Fibroblast of skin of right quadriceps (primary cell): ENCODE data around the gene FAM83F.

Source experiments
- DNase-seq: peaks from one replicate; pipeline ENCODE4 v3.0.0-alpha.2; 2013

FAM83F gene

DNA sequence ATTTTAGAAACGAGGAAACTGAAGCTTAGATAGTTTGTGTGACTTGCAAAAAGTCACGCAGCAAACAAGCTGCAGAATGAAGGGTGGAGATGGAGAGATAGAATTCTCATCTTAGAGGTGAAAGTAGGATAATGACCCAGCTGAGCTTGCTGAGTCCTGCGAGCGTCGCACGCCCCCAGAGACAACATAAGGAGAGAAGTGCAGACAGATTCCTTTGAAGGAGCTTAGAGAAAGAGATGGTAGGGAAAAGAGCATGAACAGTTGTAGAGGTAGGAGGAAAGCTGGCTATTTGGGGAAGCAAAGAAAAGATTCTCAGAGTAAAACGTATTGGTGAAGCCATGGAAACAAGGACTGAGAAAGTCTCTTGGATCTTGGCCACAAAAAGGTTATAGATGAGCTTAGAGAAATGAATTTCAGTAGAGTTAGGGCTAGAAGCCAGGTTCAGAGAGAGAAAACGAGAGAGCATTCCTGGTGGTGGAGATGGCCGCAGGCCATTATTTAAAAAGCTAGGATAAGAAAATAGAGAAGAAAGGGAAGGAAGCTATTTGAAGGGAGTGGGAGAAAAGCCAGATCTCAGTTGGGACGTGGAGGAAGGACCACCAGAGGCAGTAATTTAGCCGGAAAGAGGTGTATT lies 44.8 kb downstream of the FAM83F start:
- peak; percentile 11 for DNase-seq

DNA sequence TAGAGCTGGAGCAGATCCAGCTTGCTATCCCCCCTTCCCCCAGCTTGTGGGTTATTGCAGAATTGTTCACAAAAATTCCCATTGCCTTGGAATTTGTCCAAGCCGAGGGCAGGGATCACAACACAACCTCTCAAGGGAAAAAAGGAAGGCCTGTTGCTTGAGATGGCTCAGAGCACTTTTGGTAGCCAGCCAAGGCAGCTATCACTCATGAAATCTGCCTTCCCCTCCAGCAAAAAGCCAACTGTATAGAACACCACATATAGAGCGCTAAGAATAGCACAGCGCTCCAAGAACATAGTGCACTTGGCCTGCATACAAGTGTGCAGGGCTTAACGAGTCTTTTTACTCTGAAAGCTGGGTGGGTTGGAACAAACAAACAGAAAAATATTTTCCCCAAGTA lies 46.2 kb downstream of the FAM83F start:
- DNase-seq = peak; percentile 86

DNA sequence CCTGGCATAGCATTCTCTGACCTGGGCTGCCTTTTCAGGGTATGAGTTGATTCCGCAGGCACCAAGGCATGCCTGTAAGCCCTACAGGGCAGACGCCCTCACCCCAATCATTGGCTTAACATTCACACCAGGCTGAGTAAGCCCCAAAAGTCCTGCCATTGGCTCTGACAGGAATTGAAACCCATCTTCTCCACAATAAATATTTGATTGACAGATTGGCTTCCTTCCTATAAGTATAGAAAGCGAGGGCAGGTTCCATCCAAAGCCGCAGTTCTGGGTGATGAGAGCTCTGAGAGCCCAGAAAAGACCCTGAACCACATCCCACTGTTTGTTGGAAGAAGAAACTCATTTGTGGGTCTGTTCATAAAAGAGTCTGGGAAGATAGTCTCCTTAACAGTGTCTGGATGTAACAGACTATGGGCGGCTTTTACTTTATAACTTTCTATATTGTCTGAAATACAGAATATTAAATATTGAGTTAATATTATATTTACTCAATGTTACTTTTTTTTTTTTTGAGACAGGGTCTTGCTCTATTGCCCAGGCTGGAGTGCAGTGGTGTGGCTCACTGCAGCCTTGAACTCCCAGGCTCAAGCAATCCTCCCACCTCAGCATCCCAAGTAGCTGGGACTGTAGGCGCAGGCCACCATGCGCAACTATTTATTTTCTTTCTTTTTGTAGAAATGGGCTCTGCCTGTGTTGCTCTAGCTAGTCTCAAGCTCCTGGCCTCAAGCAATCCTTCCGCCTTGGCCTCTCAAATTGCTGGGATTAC lies 46.8 kb downstream of the FAM83F start:
- no peak for DNase-seq

DNA sequence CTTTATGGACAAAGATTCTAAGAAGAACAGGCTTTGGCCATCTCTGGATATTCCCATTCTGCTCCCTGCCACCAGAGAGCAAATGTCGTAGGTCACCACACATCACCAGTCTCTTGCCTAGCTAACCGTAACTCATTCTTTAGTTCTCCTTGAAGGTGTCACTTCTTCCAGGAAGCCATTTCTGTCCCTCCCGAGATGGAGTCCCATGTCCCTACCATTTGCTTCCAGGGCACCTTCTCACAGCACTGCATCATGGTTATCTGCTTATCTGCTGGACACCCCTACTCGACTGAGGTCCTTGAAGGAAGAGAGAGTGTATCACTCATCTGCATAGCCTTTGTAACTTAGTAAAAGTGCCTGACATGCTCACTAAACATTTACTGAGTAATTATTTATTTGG lies 47.6 kb downstream of the FAM83F start:
- DNase-seq = no peak

DNA sequence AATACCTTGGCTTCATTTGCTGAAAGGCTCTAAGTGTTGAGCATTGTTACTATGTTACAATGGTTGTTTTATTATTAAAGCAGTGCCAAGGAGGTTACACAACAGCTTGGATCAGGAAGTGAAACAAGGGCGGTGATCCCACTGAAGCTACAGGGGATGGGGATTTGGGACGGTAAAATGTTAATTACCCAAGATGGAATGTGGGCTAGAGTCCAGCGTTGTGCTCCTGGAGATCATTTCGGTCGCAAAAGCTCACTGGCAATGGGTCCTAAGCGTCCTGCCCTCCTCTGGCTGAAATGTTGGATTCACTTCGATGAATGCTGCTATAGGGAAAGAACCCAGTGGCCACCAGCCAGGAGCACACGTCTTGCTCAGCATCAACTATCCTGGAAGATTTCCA lies 48.3 kb downstream of the FAM83F start:
- peak; percentile 36 for DNase-seq

DNA sequence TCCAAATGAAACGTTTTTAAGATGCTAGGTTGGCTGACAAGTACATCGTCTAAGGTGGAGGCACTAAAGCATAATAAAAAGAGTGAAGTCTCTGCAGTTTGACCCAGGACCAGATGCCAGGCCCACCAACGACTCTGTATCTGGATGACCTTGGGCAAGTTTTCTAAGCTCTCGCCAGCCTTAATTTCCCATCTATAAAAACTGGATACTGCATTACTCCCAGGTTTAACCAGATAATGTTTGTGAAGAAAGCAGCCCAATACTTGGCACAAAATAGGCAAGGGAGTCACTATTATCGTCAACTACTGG lies 49.0 kb downstream of the FAM83F start:
- no peak for DNase-seq

DNA sequence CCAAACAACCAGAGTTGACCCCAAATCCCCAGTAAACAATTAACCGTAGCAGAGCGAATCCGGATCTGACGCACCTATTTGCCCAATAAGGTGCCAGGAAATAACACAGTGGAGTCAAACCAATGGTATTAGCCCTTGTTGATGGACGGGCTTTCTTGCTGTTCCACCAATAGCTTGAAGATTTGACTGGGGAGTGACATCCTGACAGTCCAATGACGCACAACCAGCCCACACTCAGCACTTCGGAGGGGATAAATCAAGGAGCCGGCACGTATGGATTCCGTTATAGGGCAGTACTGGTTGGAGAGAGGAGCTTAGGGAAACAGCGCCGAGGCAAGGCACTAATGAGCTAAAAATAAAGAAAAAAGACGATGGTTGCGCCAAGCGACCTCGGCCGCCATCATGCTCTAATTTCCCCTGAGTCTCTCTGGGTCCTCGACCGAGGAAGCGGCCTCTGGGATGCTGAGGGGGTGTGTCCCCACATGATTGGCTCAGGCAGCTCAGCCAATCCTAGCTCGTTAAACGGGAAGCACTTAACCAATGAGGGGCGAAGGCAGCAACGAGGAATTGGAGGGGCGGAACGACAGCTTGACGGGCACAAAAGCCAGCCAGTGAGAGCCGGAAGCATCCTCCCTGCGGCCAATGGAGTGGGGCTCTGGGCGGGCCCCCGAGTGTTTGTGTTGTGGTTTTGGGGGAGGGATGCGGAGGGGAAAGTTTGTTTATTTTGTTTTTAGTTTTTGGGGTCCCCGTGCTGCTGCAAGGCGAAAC lies 49.5 kb downstream of the FAM83F start:
- DNase-seq = peak; percentile 99

DNA sequence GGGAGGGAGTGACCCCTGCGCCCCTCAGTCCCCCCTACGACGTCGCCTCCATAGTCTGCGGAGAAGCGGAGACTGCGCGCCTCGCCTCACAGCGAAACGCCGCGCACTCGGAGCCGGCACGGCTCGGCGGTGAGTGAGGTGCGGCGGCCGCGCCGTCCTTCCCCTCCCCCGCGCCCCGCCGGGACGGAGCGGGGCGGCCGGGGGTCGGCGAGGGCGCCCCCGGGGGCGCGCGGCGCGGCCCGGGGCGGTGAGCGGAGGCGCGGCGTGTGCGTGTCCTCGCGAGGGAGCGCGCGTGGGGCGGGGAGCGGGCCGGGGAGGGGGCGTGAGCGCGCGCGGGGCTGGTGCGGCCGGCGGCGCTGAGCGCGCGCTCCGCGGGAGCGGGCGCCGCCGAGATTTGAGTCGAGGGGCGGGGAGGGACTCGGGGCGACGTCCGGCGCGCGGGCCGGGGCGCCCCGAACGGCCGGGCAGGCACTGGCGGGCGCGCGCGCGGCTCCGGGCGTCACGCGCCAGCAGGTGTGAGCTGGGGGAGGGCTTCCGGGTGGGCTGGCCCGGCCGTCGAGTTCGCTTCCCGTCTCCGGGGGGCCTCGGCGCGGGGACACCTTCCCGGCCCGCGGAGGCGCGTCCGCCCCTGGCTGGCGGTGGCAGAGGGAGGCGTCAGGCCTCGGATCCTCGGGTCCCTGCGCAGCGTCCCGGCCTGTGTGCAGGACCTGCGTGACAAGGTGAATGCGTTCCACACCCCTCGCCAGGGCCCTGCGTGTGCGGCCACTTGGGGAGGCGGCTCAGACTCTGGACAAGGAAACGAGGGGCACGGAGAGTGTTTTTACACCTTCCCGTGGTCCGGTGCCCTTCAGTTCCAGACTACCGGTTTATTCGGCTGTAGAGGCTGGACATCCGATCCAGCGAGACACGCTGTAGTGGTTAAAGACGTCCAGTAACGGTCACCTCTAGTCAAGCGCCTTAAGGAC lies 50.4 kb downstream of the FAM83F start:
- no peak for DNase-seq

DNA sequence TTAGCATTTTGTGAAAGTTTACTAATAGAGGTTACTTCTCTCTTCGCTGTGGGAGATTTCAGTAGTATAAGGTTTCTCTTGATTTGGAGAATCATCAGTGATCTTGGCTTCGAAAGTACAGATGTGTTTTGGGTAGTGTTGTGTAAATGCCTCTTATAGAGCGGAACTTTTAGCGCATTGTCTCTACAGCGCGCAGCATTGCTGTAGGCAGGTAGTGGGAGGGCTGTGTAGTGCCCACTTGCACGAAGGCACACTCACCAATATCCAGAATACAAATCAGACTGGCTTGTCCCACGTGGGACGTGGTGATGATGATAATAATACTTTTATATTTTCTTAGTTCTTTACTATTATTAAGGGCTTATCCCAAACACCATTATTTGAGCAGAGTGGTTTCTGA lies 51.4 kb downstream of the FAM83F start:
- no peak for DNase-seq

DNA sequence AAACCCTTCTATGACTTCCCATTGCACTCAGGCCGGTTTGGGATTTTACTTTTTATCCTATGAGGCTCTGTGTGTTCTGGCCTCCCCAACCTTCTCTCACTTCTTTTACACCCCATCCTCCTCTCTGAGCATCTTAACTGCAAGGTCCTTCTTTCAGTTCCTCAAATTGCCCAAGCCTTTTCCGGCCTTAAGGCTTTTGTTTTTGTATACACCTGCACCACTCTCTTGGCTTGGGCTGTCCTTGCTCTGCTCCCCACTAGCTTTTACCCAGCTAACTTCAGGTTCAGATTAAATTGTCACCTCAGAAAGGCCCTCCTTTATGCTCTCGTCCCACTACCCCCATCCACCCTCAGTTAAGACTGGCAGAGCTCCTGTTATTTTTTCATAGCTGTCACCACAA lies 55.5 kb downstream of the FAM83F start:
- no peak for DNase-seq

DNA sequence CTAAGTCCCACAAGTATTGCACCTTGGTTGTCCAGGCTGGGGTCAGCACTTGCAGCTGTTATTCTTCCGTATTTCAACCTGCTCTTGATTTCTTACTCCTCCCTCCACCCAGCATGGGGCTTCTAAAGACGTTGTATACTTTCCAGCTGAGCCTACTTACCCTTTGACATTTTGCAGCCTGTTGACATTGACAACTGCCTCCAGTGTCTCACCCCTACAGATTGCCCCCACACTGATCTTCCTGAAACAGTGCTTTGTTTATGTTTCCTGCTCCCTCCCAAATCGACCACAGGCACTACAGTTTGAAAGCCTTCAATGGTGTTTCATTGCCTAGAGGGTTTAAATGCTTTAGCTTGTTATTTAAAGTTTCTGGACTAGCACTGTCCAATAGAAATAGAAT lies 56.6 kb downstream of the FAM83F start:
- no peak for DNase-seq

DNA sequence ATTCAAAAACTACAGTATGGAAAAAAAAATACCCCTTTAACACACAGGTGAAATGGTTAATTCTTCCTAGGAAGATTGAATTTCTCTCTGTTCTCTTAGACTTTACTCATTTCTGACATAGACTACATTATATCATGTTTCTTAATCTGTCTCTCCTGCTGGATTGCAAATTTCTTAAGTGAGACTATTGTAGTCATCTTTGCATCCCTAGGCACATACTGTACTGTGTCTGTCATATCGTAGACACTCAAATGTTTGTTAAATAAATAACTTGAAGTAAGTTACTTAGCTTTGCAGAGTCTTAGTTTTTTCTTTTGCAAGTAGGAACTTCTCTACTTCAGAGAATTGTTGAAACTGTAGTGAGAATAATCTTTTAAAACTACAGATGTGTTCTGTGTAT lies 58.7 kb downstream of the FAM83F start:
- no peak for DNase-seq

DNA sequence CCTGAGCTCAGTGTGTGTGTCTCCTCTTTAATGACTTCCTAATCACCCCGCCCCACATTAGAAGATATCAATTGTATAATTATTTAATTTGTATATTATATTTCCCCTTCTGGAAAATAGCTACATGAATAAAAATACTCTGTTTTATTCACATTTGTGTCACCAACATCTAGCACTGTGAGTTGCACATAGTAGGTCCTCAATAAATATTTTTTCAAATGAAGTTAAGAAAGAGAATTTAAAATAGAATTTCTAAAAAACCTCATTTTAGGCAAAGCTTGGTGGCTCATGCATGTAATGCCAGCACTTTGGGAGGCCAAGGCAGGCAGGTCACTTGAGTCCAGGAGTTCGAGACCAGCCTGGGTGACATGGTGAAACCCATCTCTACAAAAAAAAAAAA lies 59.7 kb downstream of the FAM83F start:
- DNase-seq = no peak

DNA sequence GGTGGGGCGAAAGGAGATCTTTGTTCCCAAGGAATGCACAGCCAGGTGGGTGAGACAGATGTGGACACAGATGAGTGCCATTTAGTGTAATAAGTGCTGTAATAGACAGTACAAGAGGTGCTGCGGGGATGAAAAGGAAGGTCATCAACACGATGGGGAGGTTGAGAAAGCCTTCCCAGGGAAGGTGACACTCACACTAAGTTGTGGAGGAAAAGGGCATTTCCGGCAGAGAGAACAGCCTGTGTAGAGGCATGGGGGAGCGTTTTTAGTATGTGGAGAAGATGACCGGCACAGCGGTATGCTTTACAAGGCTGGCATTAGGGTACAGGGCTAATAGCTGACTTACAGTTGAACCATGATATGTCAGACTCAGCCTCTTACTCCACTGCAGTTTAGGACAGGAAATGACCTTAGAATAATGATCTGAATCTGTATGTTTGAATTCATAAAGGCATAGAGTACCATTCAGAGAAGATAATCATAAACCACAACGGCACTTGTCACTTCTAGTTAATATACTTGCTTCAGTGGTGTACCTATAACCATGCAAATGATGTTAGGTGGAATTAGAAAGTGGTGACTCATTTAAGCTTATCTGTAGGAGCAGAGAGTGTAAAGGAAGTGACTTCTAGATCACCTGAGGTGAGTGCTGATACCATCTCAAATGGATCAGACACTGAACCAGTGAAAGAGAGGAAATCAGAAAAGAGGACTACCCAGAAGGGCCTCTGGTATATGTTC lies 60.6 kb downstream of the FAM83F start:
- no peak for DNase-seq

DNA sequence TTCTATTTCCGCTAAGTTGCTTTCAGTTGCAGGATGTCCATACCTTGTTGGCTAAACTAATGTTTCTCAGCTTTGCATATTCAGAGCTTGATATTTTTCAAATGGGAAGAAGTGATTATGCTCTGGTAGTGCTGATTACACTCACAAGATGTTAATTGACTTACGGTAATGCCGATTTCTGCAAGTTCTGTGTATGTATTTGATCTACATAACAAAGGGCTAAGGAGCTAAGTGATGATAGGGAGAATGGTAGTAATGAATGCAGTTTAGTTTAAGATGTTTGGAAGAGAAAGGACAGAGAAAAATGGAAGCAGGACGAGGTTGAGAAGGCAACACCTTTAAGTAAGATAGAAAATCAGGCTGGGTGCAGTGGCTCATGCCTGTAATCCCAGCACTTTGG lies 61.4 kb downstream of the FAM83F start:
- DNase-seq = no peak

DNA sequence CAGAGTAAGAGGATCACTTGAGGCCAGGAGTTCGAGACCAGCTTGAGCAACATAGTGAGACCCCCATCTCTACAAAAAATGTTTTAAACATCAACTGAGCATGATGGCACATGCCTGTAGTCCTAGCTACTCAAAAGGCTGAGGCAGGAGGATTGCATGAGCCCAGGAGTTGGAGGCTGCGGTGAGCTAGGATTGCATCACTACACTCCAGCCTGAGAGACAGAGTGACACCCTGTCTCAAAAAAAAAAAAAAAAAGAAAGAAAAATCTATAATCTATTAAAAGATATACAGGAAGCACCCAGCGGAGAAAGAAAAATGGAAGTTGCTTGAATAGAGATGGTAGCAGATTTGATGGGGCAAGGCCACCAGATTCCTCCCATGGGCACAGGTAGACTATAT lies 61.8 kb downstream of the FAM83F start:
- no peak for DNase-seq

DNA sequence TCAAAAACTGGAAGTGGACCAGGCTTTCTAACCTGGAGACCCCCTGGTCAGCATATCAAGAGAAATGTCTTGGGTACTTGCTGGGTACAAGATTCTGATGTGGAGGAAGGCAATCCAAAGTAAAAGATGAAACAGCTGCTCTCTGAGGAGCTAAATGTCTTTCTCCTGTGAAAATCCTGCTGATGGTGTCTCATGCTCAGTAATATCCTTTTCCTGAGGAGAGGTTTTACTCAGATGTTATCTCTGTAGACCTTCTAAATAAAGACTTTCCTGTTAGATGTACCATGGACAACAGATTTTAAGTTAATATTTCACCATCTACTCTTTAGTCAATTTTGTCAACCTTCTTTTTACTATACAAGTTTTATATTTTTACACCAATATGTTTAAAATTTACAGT lies 62.9 kb downstream of the FAM83F start:
- no peak for DNase-seq

DNA sequence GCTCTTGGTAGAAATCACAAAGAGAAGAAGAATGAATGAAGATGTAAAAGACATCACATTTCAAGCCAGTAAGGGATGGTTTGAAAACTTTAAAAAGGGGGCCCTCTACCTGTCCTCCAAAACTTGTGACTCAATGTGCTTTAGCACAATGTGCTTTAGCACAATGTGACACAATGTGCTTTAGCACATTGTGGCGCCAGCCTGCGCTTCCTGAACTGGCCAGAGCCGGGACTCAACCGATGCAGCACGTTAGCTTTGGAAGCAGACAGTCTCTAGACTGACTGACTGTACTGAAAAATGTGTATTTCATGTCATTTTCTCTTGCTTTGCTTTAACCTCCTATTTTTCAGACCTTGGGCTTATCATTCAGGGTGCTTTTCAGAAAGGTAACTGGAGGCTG lies 63.5 kb downstream of the FAM83F start:
- DNase-seq = no peak

DNA sequence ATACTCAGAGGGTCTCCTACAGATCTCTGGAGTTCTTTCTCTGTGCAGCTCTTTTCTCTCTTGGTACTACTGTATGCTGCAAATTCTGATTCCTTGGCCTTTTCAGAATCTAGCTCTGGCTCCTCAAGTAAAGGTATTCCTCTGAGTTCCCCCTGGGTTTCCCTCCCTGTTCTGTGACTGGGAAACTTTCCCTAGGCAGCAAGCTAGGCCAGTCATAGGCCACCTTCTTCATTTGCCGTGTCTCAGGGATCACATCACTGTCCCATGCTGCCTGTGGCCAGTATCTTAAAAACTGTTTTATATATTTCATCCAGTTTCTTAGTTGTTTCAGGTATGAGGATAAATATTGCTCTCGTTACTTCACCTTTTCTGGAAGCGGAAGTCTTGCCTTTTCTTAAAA lies 71.2 kb downstream of the FAM83F start:
- no peak for DNase-seq

DNA sequence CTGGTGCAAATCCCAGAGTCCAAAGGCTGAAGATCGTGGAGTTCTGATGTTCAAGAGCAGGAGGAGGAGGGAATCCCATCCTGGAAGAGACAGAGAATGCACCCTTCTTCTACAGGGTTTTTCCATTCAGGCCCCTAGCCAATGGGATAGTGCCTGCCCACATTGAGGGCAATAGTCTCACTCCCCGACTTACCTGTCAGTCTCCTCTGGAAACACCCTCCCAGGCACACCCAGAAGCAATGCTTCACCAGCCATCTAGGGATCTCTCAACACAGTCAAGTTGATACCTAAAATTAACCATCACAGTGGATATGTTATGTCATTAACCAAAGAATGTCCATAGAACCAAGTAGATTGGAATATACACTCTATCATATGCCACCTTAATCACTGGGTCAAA lies 72.9 kb downstream of the FAM83F start:
- DNase-seq = no peak

DNA sequence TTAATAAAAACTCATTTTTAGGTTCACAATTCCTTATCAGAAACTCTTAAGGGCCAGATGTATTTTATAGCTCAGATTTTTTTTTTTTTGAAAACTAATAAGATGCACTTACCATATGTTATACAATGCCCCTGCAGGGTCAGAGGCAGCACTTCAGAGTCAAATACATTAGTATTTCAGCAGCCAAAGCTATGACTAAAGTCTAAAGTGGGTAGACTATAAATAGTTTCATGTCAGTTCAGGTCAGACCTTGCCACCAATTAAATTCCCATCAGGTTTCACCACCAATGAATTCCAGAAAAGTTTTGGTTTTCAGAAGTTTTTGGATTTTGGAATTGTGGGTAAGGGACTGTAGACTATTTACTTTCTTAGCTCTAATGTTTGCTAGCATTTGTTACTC lies 75.9 kb downstream of the FAM83F start:
- DNase-seq = peak; percentile 43

DNA sequence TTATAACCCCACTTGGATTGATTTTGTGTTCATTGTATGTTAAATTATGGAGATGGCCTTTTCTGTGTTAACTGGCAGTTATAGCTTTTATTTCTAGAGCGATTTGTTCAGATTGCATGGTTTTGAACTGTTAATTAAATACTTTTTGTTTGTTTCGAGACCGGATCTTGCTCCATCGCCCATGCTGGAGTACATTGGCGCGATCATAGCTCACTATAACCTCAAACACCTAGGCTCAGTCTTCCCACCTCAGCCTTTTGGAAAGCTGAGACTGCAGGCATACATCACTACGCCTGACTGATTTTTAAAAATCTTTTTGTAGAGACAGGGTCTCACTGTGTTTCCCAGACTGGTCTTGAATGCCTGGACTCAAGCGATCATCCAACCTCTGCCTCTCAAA lies 77.0 kb downstream of the FAM83F start:
- no peak for DNase-seq
